Endothelial cell (in vitro differentiated cells): ENCODE data around the gene SSPN. TPM values are rescaled to one million over a fixed set of nuclear protein-coding genes. Genes with fewer than 3 reads are reported as not detected.

ENCODE experiments used
- DNase-seq: peaks from one replicate; pipeline ENCODE4 v3.0.0; 2021; ENCODE audit warnings: low spot score
- H3K27ac Mint-ChIP-seq: one replicate; pipeline ENCODE4 v1.8.0; 2021; ENCODE audit warnings: mixed read lengths, inconsistent platforms; ENCODE audit not compliant: unreplicated experiment
- H3K27me3 Mint-ChIP-seq: one replicate; pipeline ENCODE4 v1.8.0; 2021; ENCODE audit warnings: mild to moderate bottlenecking, moderate library complexity, mixed read lengths, inconsistent platforms; ENCODE audit not compliant: unreplicated experiment
- H3K36me3 Mint-ChIP-seq: one replicate; pipeline ENCODE4 v1.8.0; 2021; ENCODE audit warnings: mild to moderate bottlenecking, low read depth, mixed read lengths, inconsistent platforms; ENCODE audit not compliant: unreplicated experiment
- H3K4me1 Mint-ChIP-seq: one replicate; pipeline ENCODE4 v1.8.0; 2021; ENCODE audit warnings: mild to moderate bottlenecking, mixed read lengths, inconsistent platforms; ENCODE audit not compliant: unreplicated experiment
- H3K4me3 Mint-ChIP-seq: one replicate; pipeline ENCODE4 v1.8.0; 2021; ENCODE audit warnings: mild to moderate bottlenecking, mixed read lengths, inconsistent platforms; ENCODE audit not compliant: unreplicated experiment
- H3K9me3 Mint-ChIP-seq: one replicate; pipeline ENCODE4 v1.8.0; 2021; ENCODE audit warnings: mixed read lengths, inconsistent platforms; ENCODE audit not compliant: unreplicated experiment
- total RNA-seq: library from RNA; stranded (reverse); fragmentation: NEBNext Ultra II Directional; extraction: Animal tissue kit (Norgen Biotek cat#: 25700); gene quantifications from one replicate; pipeline ENCODE4 v1.2.1, GENCODE V29; 2021; ENCODE audit not compliant: unreplicated experiment
- TF ChIP-seq, protein P1 (sequence below): fragments of 200-600 bp; sonication (generic); IDR thresholded peaks from one replicate; pipeline ENCODE4 v1.5.0; 2021; ENCODE audit warnings: antibody characterized with exemption; ENCODE audit not compliant: unreplicated experiment

The SSPN gene
- total RNA-seq, 1 donor from 2014 or later, result 2.7 TPM

DNA sequence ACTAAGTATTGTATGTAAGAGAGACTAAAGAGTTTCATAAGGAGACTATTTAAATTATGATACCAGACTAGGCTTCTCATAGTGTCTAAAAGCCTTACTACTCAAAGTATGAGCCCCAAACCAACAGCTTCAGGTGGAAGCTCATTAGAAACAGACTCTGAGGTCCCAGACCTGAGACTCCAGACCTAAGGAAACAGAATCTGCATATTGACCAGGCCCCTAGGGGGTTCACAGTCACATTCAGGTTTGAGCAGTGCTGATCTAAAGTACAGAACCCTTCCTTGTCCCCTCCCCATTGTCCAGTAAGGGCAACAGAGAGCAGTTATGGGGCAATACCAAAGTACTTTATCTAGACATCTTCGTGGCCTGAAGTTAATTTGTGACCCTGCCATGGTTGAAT, 87.7 kb downstream of the SSPN start:
- H3K27me3 Mint-ChIP-seq, result no peaks in the 10 kb centered on the region
- peaks cover 5% of the 10 kb centered on the region for H3K4me1 Mint-ChIP-seq
- TF ChIP-seq, protein P1, sequence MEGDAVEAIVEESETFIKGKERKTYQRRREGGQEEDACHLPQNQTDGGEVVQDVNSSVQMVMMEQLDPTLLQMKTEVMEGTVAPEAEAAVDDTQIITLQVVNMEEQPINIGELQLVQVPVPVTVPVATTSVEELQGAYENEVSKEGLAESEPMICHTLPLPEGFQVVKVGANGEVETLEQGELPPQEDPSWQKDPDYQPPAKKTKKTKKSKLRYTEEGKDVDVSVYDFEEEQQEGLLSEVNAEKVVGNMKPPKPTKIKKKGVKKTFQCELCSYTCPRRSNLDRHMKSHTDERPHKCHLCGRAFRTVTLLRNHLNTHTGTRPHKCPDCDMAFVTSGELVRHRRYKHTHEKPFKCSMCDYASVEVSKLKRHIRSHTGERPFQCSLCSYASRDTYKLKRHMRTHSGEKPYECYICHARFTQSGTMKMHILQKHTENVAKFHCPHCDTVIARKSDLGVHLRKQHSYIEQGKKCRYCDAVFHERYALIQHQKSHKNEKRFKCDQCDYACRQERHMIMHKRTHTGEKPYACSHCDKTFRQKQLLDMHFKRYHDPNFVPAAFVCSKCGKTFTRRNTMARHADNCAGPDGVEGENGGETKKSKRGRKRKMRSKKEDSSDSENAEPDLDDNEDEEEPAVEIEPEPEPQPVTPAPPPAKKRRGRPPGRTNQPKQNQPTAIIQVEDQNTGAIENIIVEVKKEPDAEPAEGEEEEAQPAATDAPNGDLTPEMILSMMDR, result no peak
- no peaks in the 10 kb centered on the region for H3K9me3 Mint-ChIP-seq
- DNase-seq, result no peak
- H3K4me3 Mint-ChIP-seq, result no peak overlapping the region
- H3K27ac Mint-ChIP-seq, result no peak overlapping the region
- no peaks in the 10 kb centered on the region for H3K36me3 Mint-ChIP-seq

DNA sequence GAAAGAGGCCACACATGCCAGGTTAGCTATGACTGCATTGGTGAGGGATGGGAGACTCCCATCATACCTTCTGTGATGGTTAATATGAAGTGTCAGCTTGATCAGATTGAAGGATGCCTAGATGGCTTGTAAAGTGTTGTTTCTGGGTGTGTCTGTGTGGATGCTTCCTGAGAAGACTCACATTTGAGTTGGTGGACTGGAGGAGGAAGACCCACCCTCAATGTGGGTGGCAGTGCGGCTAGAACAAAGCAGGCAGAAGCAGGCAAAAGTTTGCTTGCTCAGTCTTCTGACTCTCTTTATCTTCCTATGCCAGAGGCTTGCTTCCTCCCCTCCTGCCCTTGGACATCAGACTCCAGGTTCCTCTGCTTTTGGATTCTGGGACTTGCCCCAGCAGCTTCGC, 88.2 kb downstream of the SSPN start:
- H3K27ac Mint-ChIP-seq, result no peak overlapping the region
- no peaks in the 10 kb centered on the region for H3K9me3 Mint-ChIP-seq
- TF ChIP-seq, protein P1, result no peak
- H3K27me3 Mint-ChIP-seq, result no peaks in the 10 kb centered on the region
- H3K36me3 Mint-ChIP-seq, result no peaks in the 10 kb centered on the region
- peaks cover 5% of the 10 kb centered on the region for H3K4me1 Mint-ChIP-seq
- no peak overlapping the region for H3K4me3 Mint-ChIP-seq
- DNase-seq, result no peak

DNA sequence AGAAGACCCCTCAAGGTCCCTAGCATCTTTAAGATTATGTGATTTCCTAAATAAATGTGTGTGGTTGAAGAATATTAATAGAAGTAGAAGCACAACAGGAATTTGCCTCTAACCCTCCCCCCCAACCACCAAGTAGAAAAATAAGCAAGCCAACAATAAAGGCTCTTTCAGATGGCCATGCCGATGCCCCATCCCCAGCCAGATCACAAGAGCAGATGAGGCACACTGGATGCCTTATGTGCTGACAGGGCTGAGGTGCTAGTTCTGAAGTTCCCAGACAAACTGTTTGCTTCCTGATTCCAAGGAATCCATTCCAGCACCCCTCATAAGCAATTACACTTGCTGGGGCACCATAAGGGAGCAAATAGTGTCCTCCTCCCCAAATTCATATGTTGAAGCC, 90.0 kb downstream of the SSPN start:
- TF ChIP-seq, protein P1, result no peak
- Mint-ChIP-seq H3K36me3 (no peaks in the 10 kb centered on the region), H3K4me1 (peaks cover 5% of the 10 kb centered on the region), H3K27ac (no peak overlapping the region), H3K27me3 (no peaks in the 10 kb centered on the region), H3K9me3 (no peaks in the 10 kb centered on the region), H3K4me3 (no peak overlapping the region)
- DNase-seq, result no peak

DNA sequence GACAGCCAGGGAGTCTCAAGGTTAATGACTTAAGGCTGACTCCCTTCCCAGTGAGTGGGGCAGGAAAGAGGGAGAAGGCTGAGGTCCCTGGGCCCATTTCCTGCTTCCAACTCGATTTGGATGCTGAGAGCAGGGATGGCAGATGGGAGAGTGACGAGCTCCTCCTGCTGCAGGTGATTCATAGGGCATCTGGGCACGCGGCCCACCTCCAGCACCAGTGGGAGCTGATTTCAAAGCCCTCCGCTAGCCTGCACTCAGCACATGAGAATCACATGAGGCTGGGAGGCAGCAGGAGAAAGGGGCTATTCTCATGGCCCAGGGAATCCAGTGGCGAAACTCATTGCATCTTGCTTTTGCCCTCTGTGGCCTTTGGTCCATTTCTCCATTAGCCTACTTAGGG, 90.8 kb downstream of the SSPN start:
- peaks cover 5% of the 10 kb centered on the region for H3K4me1 Mint-ChIP-seq
- H3K4me3 Mint-ChIP-seq, result no peak overlapping the region
- no peaks in the 10 kb centered on the region for H3K27me3 Mint-ChIP-seq
- DNase-seq, result no peak
- no peaks in the 10 kb centered on the region for H3K36me3 Mint-ChIP-seq
- TF ChIP-seq, protein P1, result no peak
- H3K27ac Mint-ChIP-seq, result no peak overlapping the region
- H3K9me3 Mint-ChIP-seq, result no peaks in the 10 kb centered on the region

DNA sequence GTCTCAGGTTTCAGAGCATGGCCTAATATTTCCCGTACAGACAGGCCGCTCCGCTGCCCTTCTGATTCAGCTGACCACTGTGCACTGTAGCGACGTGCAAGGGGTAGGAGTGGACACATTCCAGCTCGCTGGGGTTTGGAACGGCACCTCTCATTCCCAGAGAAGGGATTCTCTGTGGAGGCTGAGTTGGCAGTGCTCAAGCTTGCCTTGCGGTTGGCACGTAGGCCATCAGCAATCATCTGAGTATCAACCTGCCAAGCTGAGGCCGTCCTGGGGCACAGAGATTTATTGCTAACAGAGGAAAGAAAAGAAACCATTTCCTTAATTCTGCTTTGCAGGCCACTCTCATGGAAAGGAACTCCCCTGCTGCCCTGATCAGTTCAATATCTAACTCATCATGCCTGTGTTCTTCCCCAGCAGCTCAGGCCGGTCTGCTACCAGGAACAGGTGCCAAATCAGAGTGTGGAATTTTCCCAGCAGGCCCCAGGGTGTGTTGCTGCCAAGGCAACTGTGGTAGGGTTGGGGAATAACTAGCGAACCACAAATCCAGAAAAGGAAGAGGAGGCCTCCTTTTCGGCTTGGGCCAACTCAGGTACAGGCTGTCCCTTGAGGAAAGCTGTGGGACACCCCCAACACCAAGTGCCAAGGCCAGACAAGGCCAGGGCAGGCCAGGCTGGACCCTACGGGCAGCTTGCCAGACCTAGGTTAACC, 92.5 kb downstream of the SSPN start:
- Mint-ChIP-seq H3K4me1 (peaks cover 5% of the 10 kb centered on the region), H3K27me3 (no peaks in the 10 kb centered on the region), H3K36me3 (no peaks in the 10 kb centered on the region), H3K27ac (no peak overlapping the region), H3K4me3 (no peak overlapping the region), H3K9me3 (no peaks in the 10 kb centered on the region)
- TF ChIP-seq, protein P1, result no peak
- no peak for DNase-seq
